HEK293T (cell line): ENCODE measurements around the gene ADCY6.

Experiments
- CTBP1 ChIP-seq: fragments of 450-650 bp; IDR thresholded peaks from 2 replicates; pipeline ENCODE4 v1.6.1; 2016; ENCODE audit warnings: borderline replicate concordance
- FOXA1 ChIP-seq: fragments of 450-650 bp; IDR thresholded peaks from 2 replicates; pipeline ENCODE4 v1.6.1; 2016; ENCODE audit warnings: mild to moderate bottlenecking
- FOXK2 ChIP-seq: fragments of 450-650 bp; IDR thresholded peaks from 2 replicates; pipeline ENCODE4 v1.6.1; 2016; ENCODE audit warnings: mild to moderate bottlenecking
- FOXM1 ChIP-seq: fragments of 450-650 bp; IDR thresholded peaks from 2 replicates; pipeline ENCODE4 v1.6.1; 2017; ENCODE audit warnings: mild to moderate bottlenecking, borderline replicate concordance
- L3MBTL2 ChIP-seq: fragments of 450-650 bp; conservative IDR thresholded peaks from 2 replicates; pipeline ENCODE4 v1.6.1; 2016; ENCODE audit warnings: mild to moderate bottlenecking
- LEF1 ChIP-seq: fragments of 450-650 bp; IDR thresholded peaks from 2 replicates; pipeline ENCODE4 v1.6.1; 2017; ENCODE audit warnings: mild to moderate bottlenecking, borderline replicate concordance
- SP1 ChIP-seq: fragments of 450-650 bp; IDR thresholded peaks from 2 replicates; pipeline ENCODE4 v1.6.1; 2017

- TF ChIP-seq FOXK2, result no peak
- no peak for TF ChIP-seq LEF1
- TF ChIP-seq SP1, result no peak
- no peak for TF ChIP-seq L3MBTL2
- no peak for TF ChIP-seq CTBP1
- no peak for TF ChIP-seq FOXM1
- TF ChIP-seq FOXA1, result no peak
Observed at GRCh38 chr12:48744251-48745008, 44.5 kb downstream of the ADCY6 start.
